GM19372 (cell line): ENCODE results near the gene CNTN2.

Source experiments
- ATAC-seq: cut with Tn5 transposase; IDR thresholded peaks from one replicate; pipeline ENCODE4 v1.9.1; 2021; ENCODE audit warnings: mild to moderate bottlenecking, low read depth, moderate library complexity; ENCODE audit not compliant: unreplicated experiment

The CNTN2 gene

DNA sequence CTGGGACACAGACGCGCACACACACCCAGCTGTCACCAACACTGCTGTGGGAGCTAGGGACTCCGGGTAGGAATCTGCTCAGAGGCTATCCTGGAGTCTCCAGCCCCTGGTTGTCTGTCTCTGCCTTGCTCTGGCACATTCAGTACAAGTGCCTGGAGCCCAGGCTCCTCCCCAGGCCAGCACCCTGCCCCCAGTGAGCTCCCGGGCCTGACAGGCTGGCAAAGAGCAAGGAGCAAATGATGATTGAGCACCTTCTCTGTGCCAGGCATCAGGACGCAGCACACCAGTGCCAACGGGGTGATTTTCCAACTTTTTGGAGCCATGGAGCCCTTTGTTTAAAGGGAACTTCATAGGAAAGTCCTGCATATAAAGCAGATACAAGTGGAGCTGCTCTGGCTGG lies 6.5 kb downstream of the CNTN2 start:
- ATAC-seq: no peak

DNA sequence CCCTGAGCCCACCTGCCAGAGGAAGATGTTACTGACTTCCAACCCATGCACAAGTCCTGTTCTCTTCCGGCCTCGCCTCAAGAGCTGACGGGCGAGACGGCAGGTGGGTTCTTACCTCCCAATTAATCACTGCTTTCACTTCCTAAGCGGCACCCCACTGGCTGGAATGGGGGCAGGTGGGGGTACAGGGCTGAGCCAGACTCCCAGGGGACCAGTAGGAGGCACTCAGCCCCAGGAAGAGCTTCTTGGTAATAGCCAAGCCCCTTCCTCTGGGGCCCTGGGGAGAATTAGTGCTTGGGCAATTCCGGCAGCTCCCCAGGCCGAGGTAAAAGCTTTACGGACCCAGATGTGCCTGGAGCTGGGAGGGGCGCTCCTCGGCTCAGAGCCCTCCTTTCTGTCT lies 9.7 kb downstream of the CNTN2 start:
- ATAC-seq: no peak

GRCh38 chr1:205053296-205053695 lies 10.3 kb downstream of the CNTN2 start:
- ATAC-seq: no peak

DNA sequence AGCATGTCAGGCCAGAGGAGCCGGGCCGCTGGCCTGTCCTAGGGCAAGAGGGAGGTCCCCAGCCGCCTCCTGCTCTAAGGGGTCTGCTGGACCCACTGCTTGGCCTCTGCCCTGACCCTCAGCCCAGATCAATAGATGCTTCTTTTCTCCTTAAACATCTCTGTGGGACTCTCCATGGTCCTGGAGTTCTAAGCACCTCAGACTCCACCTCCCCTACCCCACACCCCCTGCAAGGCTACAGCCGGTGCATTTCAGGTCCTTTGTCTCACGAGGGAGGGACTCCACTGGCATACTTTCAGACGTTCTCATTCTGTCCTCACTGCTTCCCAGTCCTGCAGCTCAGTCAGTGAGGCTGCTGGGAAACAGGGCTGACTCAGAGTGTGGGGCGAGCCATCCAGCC lies 11.0 kb downstream of the CNTN2 start:
- no peak for ATAC-seq

DNA sequence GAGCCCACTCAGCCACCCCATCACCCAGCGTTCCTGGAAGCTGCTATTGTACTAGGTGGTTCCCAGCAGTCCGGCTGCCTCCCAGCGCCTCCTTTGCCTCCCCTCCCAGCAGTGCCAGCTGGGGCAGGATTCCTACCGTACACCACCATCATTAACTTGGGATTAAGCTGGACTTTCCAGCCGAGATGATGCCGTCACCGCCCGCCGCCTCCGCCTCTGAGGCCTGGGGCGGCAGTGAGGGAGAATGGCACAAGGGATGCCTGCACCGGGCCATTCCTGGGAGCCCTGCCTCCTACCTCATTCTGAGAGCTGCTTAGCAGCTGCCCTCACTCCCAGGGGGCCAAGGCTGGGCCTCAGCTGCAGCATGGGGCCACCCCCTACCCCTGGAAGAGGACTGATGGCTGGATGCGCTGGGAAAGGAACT lies 13.2 kb downstream of the CNTN2 start:
- no peak for ATAC-seq

DNA sequence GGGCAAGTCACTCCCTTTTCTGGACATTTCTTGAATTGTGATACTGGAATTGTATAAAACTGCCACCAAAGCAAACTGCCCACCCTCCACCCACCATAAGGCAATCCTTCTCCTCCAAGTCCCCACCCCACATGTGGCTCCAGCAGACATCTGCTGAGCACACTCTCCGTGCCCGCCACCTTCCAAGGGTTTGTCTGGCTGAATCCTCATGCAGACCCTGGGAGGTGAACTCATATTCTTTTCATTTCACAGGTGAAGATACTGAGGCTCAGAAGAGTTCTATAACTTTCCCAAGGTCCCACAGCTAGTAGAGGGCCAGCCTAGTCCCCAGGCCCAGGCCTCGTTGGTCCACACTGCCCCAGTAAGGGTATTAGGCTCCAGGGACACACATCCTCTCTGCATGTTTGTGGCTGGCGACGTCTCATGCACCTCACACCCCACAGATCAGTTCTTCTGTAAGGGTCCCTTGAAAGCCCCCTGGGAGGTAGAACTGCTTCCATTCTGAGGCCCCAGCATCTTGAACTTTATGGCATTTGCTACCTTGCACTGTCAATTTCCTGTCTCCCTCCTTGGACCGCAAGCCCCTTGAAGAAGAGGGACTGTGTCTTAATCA lies 14.1 kb downstream of the CNTN2 start:
- no peak for ATAC-seq

- ATAC-seq: no peak
These were observed 15.0 kb downstream of the CNTN2 start for GRCh38 chr1:205057808-205058575.

- ATAC-seq: no peak
These were observed 15.8 kb downstream of the CNTN2 start for GRCh38 chr1:205058853-205059252.

- no peak for ATAC-seq
These were observed 16.6 kb downstream of the CNTN2 start for GRCh38 chr1:205059660-205060059.

- ATAC-seq: no peak
These were observed 17.7 kb downstream of the CNTN2 start for GRCh38 chr1:205060746-205061145.

- no peak for ATAC-seq
These were observed 18.2 kb downstream of the CNTN2 start for GRCh38 chr1:205061227-205061626.

- ATAC-seq: no peak
These were observed 18.7 kb downstream of the CNTN2 start for GRCh38 chr1:205061665-205062069.

GRCh38 chr1:205062319-205062718 lies 19.3 kb downstream of the CNTN2 start:
- ATAC-seq: no peak

DNA sequence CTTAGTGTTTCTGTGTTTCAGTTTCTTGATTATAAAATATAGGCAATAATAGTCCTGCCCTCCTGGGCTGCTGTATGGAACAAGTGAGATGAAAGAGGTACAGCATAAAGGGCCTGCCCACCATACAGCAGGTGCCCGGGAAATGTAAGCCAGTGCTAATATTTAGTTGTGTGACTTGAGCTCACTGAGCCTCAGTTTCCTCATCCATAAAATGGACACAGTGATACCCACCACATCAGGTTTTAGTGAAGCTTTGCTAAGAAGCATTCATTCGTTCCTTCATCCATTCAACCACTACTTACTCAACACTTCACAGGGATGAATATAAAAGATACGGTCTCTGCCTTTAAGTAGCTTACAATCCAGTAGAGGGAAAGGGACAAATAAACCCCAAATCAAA lies 19.9 kb downstream of the CNTN2 start:
- no peak for ATAC-seq

GRCh38 chr1:205064301-205064700 lies 21.3 kb downstream of the CNTN2 start:
- no peak for ATAC-seq

GRCh38 chr1:205064741-205065316 lies 21.8 kb downstream of the CNTN2 start:
- ATAC-seq: no peak

- no peak for ATAC-seq
These were observed 22.7 kb downstream of the CNTN2 start for GRCh38 chr1:205065666-205066065.

DNA sequence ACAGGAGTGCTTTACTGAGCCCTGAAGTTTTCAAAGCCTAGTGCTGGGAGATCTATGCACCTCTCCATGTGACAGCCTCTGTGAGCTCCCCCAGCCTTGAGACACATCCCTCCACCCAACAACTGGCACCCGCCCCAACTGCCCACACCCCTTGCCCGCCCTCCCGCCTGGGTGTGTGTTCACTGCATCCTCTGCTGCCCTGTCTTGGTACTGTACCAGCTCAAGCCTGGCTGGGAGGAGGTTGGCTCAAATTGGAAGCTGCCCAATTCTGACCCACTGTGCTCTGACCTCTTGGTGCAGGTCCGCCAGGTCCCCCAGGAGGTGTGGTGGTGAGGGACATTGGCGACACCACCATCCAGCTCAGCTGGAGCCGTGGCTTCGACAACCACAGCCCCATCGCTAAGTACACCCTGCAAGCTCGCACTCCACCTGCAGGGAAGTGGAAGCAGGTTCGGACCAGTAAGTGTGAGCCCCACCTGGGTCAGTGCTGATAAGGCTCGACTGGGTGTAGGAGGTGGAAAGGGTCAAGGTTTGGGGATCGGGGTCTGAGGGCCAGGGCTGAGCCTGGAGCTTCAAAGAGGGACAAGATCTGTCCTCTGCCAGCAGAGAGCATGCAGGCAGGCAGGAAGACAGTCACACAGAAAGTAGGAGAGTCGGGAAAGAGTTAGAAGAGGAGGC lies 23.3 kb downstream of the CNTN2 start:
- ATAC-seq: no peak

DNA sequence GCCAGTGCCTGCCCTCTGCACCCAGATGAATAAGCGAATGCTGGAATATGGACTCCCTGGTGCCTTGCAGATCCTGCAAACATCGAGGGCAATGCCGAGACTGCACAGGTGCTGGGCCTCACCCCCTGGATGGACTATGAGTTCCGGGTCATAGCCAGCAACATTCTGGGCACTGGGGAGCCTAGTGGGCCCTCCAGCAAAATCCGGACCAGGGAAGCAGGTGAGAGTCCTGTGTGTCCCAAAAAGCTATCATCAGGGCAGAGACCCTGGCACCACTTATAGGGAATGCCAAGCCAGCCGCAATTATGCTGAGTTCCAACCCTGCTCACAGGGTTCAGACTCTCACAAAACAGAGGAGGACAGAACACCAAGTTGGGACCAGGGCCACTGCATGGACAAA lies 24.0 kb downstream of the CNTN2 start:
- ATAC-seq: no peak

GRCh38 chr1:205068001-205068400 lies 25.0 kb downstream of the CNTN2 start:
- no peak for ATAC-seq

DNA sequence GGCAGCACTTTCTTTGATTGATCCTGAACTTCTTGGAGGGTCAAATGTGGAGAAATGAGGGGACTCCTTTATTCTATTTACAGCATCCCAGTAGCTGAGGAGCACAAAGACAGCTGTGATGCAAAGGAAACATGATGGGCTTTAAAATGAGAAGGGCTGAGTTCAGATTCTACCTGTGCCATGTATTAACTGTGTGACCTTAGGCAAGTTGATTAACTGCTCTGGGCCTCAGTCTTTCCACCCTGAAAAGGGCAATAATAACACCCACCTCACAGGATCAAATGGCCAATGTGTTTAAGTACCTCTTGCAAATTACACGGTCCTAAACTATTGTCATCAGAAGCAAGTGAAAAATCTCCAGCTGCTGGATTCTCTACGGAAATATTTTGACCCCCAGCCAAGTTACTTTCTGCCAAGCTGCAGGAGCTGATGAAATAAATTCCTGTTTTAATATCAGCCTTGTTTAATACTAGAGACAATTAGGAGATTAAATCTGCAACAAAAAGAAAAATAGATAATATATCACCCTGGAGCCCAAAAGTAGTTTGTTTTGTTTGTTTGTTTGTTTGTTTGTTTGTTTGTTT lies 25.5 kb downstream of the CNTN2 start:
- ATAC-seq: no peak
